GM19438 (cell line): ENCODE measurements around the gene MCEE.
"Not testable (repeated sequence)": the region's sequence is repeated elsewhere in the genome, so short reads cannot be mapped to it uniquely, and the experiment has no call there.

Experiments
- ATAC-seq: cut with Tn5 transposase; IDR thresholded peaks from one replicate; pipeline ENCODE4 v1.9.1; 2021; ENCODE audit warnings: low read depth; ENCODE audit not compliant: unreplicated experiment

MCEE gene

GRCh38 chr2:71083752-71084312 lies 46.2 kb downstream of the MCEE start:
- not testable (repeated sequence) for ATAC-seq

- ATAC-seq, result not testable (repeated sequence)
These were observed 46.7 kb downstream of the MCEE start for GRCh38 chr2:71083297-71083696.

- no peak for ATAC-seq
These were observed 47.4 kb downstream of the MCEE start for GRCh38 chr2:71082402-71083252.

GRCh38 chr2:71078624-71079023 lies 51.4 kb downstream of the MCEE start:
- no peak for ATAC-seq

GRCh38 chr2:71074893-71075395 lies 55.1 kb downstream of the MCEE start:
- ATAC-seq, result no peak

- no peak for ATAC-seq
These were observed 56.6 kb downstream of the MCEE start for GRCh38 chr2:71073475-71073874.

GRCh38 chr2:71072492-71072891 lies 57.5 kb downstream of the MCEE start:
- ATAC-seq, result no peak

- ATAC-seq, result peak; percentile 51
These were observed 58.2 kb downstream of the MCEE start for GRCh38 chr2:71071681-71072398.

GRCh38 chr2:71070294-71071093 lies 59.5 kb downstream of the MCEE start:
- no peak for ATAC-seq

- no peak for ATAC-seq
These were observed 60.7 kb downstream of the MCEE start for GRCh38 chr2:71069376-71069775.

GRCh38 chr2:71068218-71069035 lies 61.6 kb downstream of the MCEE start, which contains the start of gene NAGK:
Gene NAGK, plus strand, starts transcription at chr2:71068648. Its CDS starts 36 bp downstream, at chr2:71068684.
- peak; percentile 41 for ATAC-seq

- peak; percentile 0 for ATAC-seq
These were observed 62.3 kb downstream of the MCEE start for GRCh38 chr2:71067567-71068217.

- ATAC-seq, result no peak
These were observed 63.2 kb downstream of the MCEE start for GRCh38 chr2:71066856-71067255.

GRCh38 chr2:71064754-71065621 lies 65.0 kb downstream of the MCEE start:
- peak; percentile 28 for ATAC-seq

- no peak for ATAC-seq
These were observed 65.9 kb downstream of the MCEE start for GRCh38 chr2:71064110-71064611.

- ATAC-seq, result no peak
These were observed 66.8 kb downstream of the MCEE start for GRCh38 chr2:71063216-71063615.

GRCh38 chr2:71060871-71061270 lies 69.2 kb downstream of the MCEE start:
- ATAC-seq, result no peak

- ATAC-seq, result no peak
These were observed 69.8 kb downstream of the MCEE start for GRCh38 chr2:71060211-71060610.
